Lung microvascular endothelial cell (primary cell): ENCODE results near the gene DIS3L. TPM values are rescaled to one million over a fixed set of nuclear protein-coding genes. Genes with fewer than 3 reads are reported as not detected.

ENCODE experiments used
- total RNA-seq: library from RNA; depleted of rRNA; stranded (reverse); fragments of >200 nt; gene quantifications from 2 replicates; pipeline ENCODE4 v1.2.1, GENCODE V29; 2014

Gene DIS3L
- total RNA-seq, 1 donor from 2014 or later = 16.1 TPM

Other genes starting within 250 kb of the DIS3L start
- under 0.01 TPM in 1 of 2 replicates, not detected in the other for gene MEGF11, start 39.8 kb upstream of the DIS3L start, total RNA-seq
- 4.8 and 5.0 TPM in 2 replicates for gene TIPIN, start 63.1 kb downstream of the DIS3L start, total RNA-seq
- gene MAP2K1, start 93.3 kb downstream of the DIS3L start, total RNA-seq = 25.1 and 33.5 TPM in 2 replicates
- gene SNAPC5, start 204.2 kb downstream of the DIS3L start, total RNA-seq = 17.7 and 21.0 TPM in 2 replicates
- 1,265 and 1,350 TPM in 2 replicates for gene RPL4, start 211.3 kb downstream of the DIS3L start, total RNA-seq
- gene ZWILCH, start 211.8 kb downstream of the DIS3L start, total RNA-seq = 8.3 and 14.2 TPM in 2 replicates